Osteoblast (primary cell): ENCODE results near the gene NRXN2. TPM values are rescaled to one million over a fixed set of nuclear protein-coding genes. Genes with fewer than 3 reads are reported as not detected.
A peak's percentile ranks its signal among the peaks of the same experiment; 100 is the strongest.

ENCODE experiments used
- DNase-seq: peaks from one replicate; pipeline ENCODE4 v3.0.0; 2011; ENCODE audit warnings: low spot score, mixed read lengths; ENCODE audit not compliant: insufficient read length; ENCODE audit errors: missing footprints
- H2AFZ ChIP-seq: 2 replicates; pipeline ENCODE4 v1.6.0; 2011; ENCODE audit warnings: mild to moderate bottlenecking, low read length
- H3K27ac ChIP-seq: 2 replicates; pipeline ENCODE4 v1.5.1; 2011; ENCODE audit warnings: mild to moderate bottlenecking, low read depth, low read length, moderate library complexity
- H3K27me3 ChIP-seq: 2 replicates; pipeline ENCODE4 v1.6.0; 2012; ENCODE audit warnings: mild to moderate bottlenecking, control low read depth, inconsistent platforms, low read length, moderate library complexity; ENCODE audit not compliant: insufficient read depth
- H3K36me3 ChIP-seq: 2 replicates; pipeline ENCODE4 v1.5.1; 2011; ENCODE audit warnings: mild to moderate bottlenecking, low read length, control low read depth, moderate library complexity; ENCODE audit not compliant: insufficient read depth
- H3K4me1 ChIP-seq: 2 replicates; pipeline ENCODE4 v1.5.1; 2011; ENCODE audit warnings: mild to moderate bottlenecking, low read length, control low read depth, moderate library complexity; ENCODE audit not compliant: insufficient read depth
- H3K4me2 ChIP-seq: 2 replicates; pipeline ENCODE4 v1.6.0; 2011; ENCODE audit warnings: mild to moderate bottlenecking, low read length; ENCODE audit not compliant: insufficient read depth
- H3K4me3 ChIP-seq: fragments of 200-600 bp; sonication (generic); 3 replicates; pipeline ENCODE4 v1.5.1; 2012; ENCODE audit warnings: mild to moderate bottlenecking, low read length, inconsistent platforms; ENCODE audit not compliant: insufficient read depth
- H3K79me2 ChIP-seq: 2 replicates; pipeline ENCODE4 v1.6.0; 2012; ENCODE audit warnings: mild to moderate bottlenecking, low read length, control low read depth, inconsistent platforms; ENCODE audit not compliant: insufficient read depth
- H3K9me3 ChIP-seq: 2 replicates; pipeline ENCODE4 v1.5.1; 2011; ENCODE audit warnings: low read depth, low read length, control low read depth
- H4K20me1 ChIP-seq: 2 replicates; pipeline ENCODE4 v1.6.0; 2012; ENCODE audit warnings: mild to moderate bottlenecking, low read length, control low read depth; ENCODE audit not compliant: insufficient read depth
- CTCF ChIP-seq: IDR thresholded peaks from 2 replicates; pipeline ENCODE4 v1.5.1; 2011; ENCODE audit warnings: mild to moderate bottlenecking, low read depth, low read length, moderate library complexity; ENCODE audit errors: extremely low read depth
- total RNA-seq: library from RNA; depleted of rRNA; stranded (reverse); fragments of >200 nt; gene quantifications from 2 replicates; pipeline ENCODE4 v1.2.3, GENCODE V29; 2012

NRXN2 gene
- total RNA-seq, 1 donor, result 90.1 TPM

- Histone ChIP-seq H3K27me3 (peaks cover 62% of the 10 kb centered on the region), H3K36me3 (no peaks in the 10 kb centered on the region), H2AFZ (no peak overlapping the region), H3K4me3 (no peak overlapping the region), H3K79me2 (no peaks in the 10 kb centered on the region), H4K20me1 (no peaks in the 10 kb centered on the region), H3K9me3 (no peaks in the 10 kb centered on the region), H3K27ac (no peak overlapping the region), H3K4me2 (no peak overlapping the region), H3K4me1 (no peaks in the 10 kb centered on the region)
- no peak for TF ChIP-seq CTCF
- peak; percentile 75 for DNase-seq
These were observed 28.8 kb downstream of the NRXN2 start for GRCh38 chr11:64694026-64694755.

GRCh38 chr11:64692764-64693331 is 30.1 kb downstream of the NRXN2 start:
- Histone ChIP-seq H4K20me1 (no peaks in the 10 kb centered on the region), H3K4me3 (no peak overlapping the region), H3K4me2 (no peak overlapping the region), H3K27me3 (peaks cover 62% of the 10 kb centered on the region), H3K4me1 (peaks cover 5% of the 10 kb centered on the region), H3K27ac (no peak overlapping the region), H2AFZ (no peak overlapping the region), H3K36me3 (no peaks in the 10 kb centered on the region), H3K79me2 (no peaks in the 10 kb centered on the region), H3K9me3 (no peaks in the 10 kb centered on the region)
- TF ChIP-seq CTCF, result no peak
- no peak for DNase-seq

- no peak for DNase-seq
- H2AFZ ChIP-seq, result no peak overlapping the region
- H3K36me3 ChIP-seq, result no peaks in the 10 kb centered on the region
- peaks cover 5% of the 10 kb centered on the region for H3K4me1 ChIP-seq
- H3K4me2 ChIP-seq, result no peak overlapping the region
- H3K27ac ChIP-seq, result no peak overlapping the region
- H3K79me2 ChIP-seq, result no peaks in the 10 kb centered on the region
- no peaks in the 10 kb centered on the region for H3K9me3 ChIP-seq
- H4K20me1 ChIP-seq, result no peaks in the 10 kb centered on the region
- peaks cover 55% of the 10 kb centered on the region for H3K27me3 ChIP-seq
- TF ChIP-seq CTCF, result no peak
- no peak overlapping the region for H3K4me3 ChIP-seq
These were observed 31.5 kb downstream of the NRXN2 start for GRCh38 chr11:64691543-64691942.

- no peak overlapping the region for H2AFZ ChIP-seq
- no peaks in the 10 kb centered on the region for H4K20me1 ChIP-seq
- no peak overlapping the region for H3K4me2 ChIP-seq
- H3K27me3 ChIP-seq, result peaks cover 45% of the 10 kb centered on the region
- DNase-seq, result no peak
- H3K36me3 ChIP-seq, result no peaks in the 10 kb centered on the region
- peaks cover 5% of the 10 kb centered on the region for H3K4me1 ChIP-seq
- TF ChIP-seq CTCF, result no peak
- no peak overlapping the region for H3K4me3 ChIP-seq
- no peaks in the 10 kb centered on the region for H3K79me2 ChIP-seq
- no peak overlapping the region for H3K27ac ChIP-seq
- H3K9me3 ChIP-seq, result no peaks in the 10 kb centered on the region
These were observed 32.8 kb downstream of the NRXN2 start for GRCh38 chr11:64690235-64690634.
